Loucy (cell line): ENCODE results near the gene IFNAR2.

Experiments
- H2AFZ ChIP-seq: fragments of 200-600 bp; sonication (generic); 2 replicates; pipeline ENCODE4 v1.6.0; 2016; ENCODE audit warnings: antibody characterized with exemption, mild to moderate bottlenecking, low read length, moderate library complexity
- H3F3A ChIP-seq: fragments of 200-600 bp; 2 replicates; pipeline ENCODE4 v1.6.0; 2016; ENCODE audit warnings: antibody characterized with exemption, low read depth, mild to moderate bottlenecking
- H3K27me3 ChIP-seq: fragments of 200-600 bp; sonication (generic); 2 replicates; pipeline ENCODE4 v1.6.1; 2014; ENCODE audit warnings: low read length, mild to moderate bottlenecking; ENCODE audit not compliant: insufficient read depth, poor library complexity, severe bottlenecking
- H3K36me3 ChIP-seq: fragments of 200-600 bp; sonication (generic); 2 replicates; pipeline ENCODE4 v1.6.1; 2016; ENCODE audit warnings: low read length; ENCODE audit not compliant: insufficient read depth
- H3K4me1 ChIP-seq: fragments of 200-600 bp; sonication (generic); 2 replicates; pipeline ENCODE4 v1.5.1; 2014; ENCODE audit warnings: low read length, mild to moderate bottlenecking; ENCODE audit not compliant: insufficient read depth, poor library complexity, severe bottlenecking
- H3K4me2 ChIP-seq: fragments of 200-600 bp; sonication (generic); 2 replicates; pipeline ENCODE4 v1.6.0; 2014; ENCODE audit warnings: antibody characterized with exemption, low read length, low read depth, mild to moderate bottlenecking; ENCODE audit not compliant: poor library complexity, severe bottlenecking
- H3K4me3 ChIP-seq: fragments of 200-600 bp; sonication (generic); 2 replicates; pipeline ENCODE4 v1.5.1; 2014; ENCODE audit warnings: low read length, mild to moderate bottlenecking, mixed read lengths; ENCODE audit not compliant: poor library complexity, severe bottlenecking
- H3K79me2 ChIP-seq: fragments of 200-600 bp; sonication (generic); 2 replicates; pipeline ENCODE4 v1.6.1; 2014; ENCODE audit warnings: low read length; ENCODE audit not compliant: insufficient read depth
- H3K9ac ChIP-seq: fragments of 200-600 bp; sonication (generic); 2 replicates; pipeline ENCODE4 v1.6.0; 2014; ENCODE audit warnings: mild to moderate bottlenecking, low read depth, low read length, moderate library complexity; ENCODE audit not compliant: poor library complexity, severe bottlenecking
- H3K9me2 ChIP-seq: fragments of 200-600 bp; sonication (generic); replicated peaks from 2 replicates; pipeline ENCODE4 v1.6.1; 2016; ENCODE audit warnings: low read depth, low read length, mixed read lengths
- H3K9me3 ChIP-seq: fragments of 200-600 bp; sonication (generic); 2 replicates; pipeline ENCODE4 v1.6.1; 2014; ENCODE audit warnings: mild to moderate bottlenecking, antibody characterized with exemption, low read length, low read depth; ENCODE audit not compliant: insufficient read depth
- H4K20me1 ChIP-seq: fragments of 200-600 bp; sonication (generic); 2 replicates; pipeline ENCODE4 v1.6.0; 2014; ENCODE audit warnings: antibody characterized with exemption, low read length, mild to moderate bottlenecking; ENCODE audit not compliant: insufficient read depth, poor library complexity, severe bottlenecking
- EZH2phosphoT487 ChIP-seq: fragments of 200-600 bp; IDR thresholded peaks from 2 replicates; pipeline ENCODE4 v1.6.1; 2018; ENCODE audit warnings: antibody characterized with exemption, mild to moderate bottlenecking, moderate library complexity, borderline replicate concordance
- TF ChIP-seq, protein P1 (sequence below): fragments of 200-600 bp; sonication (generic); conservative IDR thresholded peaks from 2 replicates; pipeline ENCODE4 v1.5.1; 2014; ENCODE audit warnings: mild to moderate bottlenecking, antibody characterized with exemption, low read length

Gene IFNAR2

DNA sequence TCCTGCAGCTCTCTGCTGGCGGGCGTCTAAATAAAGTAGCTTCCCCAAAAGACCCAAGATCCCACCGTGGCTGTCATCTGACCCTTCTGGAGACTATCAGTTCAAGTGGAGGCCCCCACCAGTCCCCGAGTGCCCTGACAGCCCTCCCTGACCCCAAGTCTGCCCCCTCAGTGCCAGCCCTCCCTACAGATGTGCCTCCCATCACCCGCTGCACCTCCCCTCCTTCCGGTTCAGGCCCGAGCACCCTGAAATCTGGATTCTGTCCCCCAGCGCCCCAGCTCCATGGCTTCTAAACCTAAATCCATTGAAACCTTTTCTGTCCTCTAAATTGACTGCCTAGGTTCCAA, 37.0 kb downstream of the IFNAR2 start:
- Histone ChIP-seq H3K79me2 (peaks cover 36% of the 10 kb centered on the region), H2AFZ (no peak overlapping the region), H3K36me3 (peaks cover 51% of the 10 kb centered on the region), H3K27me3 (no peaks in the 10 kb centered on the region), H3K9me3 (no peaks in the 10 kb centered on the region), H3K9ac (peak overlapping the region; percentile 63), H3K4me2 (peak overlapping the region; percentile 66), H3K4me3 (peak overlapping the region; percentile 69), H3K9me2 (no peaks in the 10 kb centered on the region), H3K4me1 (peaks cover 10% of the 10 kb centered on the region), H3F3A (0 out of 2 replicates have a peak, but pooled peaks cover 6% of the 10 kb centered on the region), H4K20me1 (peaks cover 10% of the 10 kb centered on the region)
- no peak for TF ChIP-seq EZH2phosphoT487
- TF ChIP-seq, protein P1, sequence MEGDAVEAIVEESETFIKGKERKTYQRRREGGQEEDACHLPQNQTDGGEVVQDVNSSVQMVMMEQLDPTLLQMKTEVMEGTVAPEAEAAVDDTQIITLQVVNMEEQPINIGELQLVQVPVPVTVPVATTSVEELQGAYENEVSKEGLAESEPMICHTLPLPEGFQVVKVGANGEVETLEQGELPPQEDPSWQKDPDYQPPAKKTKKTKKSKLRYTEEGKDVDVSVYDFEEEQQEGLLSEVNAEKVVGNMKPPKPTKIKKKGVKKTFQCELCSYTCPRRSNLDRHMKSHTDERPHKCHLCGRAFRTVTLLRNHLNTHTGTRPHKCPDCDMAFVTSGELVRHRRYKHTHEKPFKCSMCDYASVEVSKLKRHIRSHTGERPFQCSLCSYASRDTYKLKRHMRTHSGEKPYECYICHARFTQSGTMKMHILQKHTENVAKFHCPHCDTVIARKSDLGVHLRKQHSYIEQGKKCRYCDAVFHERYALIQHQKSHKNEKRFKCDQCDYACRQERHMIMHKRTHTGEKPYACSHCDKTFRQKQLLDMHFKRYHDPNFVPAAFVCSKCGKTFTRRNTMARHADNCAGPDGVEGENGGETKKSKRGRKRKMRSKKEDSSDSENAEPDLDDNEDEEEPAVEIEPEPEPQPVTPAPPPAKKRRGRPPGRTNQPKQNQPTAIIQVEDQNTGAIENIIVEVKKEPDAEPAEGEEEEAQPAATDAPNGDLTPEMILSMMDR: no peak

DNA sequence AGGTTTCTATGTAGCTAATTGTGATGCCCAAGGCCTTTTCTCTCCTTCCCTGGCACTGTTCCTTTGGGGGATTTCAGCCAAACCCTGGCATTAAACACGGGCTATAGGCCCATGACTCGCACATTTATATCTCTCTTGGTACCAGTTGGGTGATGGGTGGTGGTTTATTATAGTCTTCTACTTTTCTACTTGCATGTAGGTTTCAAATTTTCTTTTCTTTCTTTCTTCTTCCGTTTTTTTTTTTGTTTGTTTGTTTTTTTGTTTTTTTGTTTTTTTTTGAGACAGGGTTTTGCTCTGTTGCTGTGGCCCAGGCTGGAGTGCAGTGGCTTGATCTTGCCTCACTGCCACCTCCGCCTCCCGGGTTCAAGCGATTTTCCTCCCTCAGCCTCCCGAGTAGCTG, 37.5 kb downstream of the IFNAR2 start:
- H3K36me3 ChIP-seq: peaks cover 47% of the 10 kb centered on the region
- peak overlapping the region; percentile 63 for H3K9ac ChIP-seq
- TF ChIP-seq, protein P1: no peak
- TF ChIP-seq EZH2phosphoT487: no peak

DNA sequence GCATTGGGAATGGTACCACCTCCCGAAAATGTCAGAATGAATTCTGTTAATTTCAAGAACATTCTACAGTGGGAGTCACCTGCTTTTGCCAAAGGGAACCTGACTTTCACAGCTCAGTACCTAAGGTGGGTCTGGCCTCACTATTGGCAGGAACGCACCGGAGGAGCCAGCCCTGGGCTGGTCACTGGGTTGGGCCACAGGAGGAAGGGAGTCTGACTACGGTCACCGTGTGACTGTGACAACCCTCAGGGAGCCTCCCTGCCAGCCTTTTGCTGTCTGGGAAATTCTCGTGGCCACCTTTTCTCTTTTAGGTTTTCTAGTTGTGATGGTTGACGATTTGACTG, 38.6 kb downstream of the IFNAR2 start:
- H3K4me1 ChIP-seq: peaks cover 14% of the 10 kb centered on the region

More for the DNA sequence above, 37.5 kb downstream of the IFNAR2 start:
- Histone ChIP-seq H3K4me1 (peaks cover 10% of the 10 kb centered on the region), H3F3A (0 out of 2 replicates have a peak, but pooled peaks cover 6% of the 10 kb centered on the region), H3K79me2 (peaks cover 35% of the 10 kb centered on the region), H3K4me2 (peak overlapping the region; percentile 66), H4K20me1 (peaks cover 10% of the 10 kb centered on the region), H3K9me3 (no peaks in the 10 kb centered on the region), H3K27me3 (no peaks in the 10 kb centered on the region), H3K4me3 (peak overlapping the region; percentile 69), H3K9me2 (no peaks in the 10 kb centered on the region), H2AFZ (no peak overlapping the region)

More for the DNA sequence above, 38.6 kb downstream of the IFNAR2 start:
- no peak overlapping the region for H3K4me2 ChIP-seq
- H3K9me3 ChIP-seq: no peaks in the 10 kb centered on the region
- 0 out of 2 replicates have a peak, but pooled peaks cover 6% of the 10 kb centered on the region for H3F3A ChIP-seq
- no peak overlapping the region for H3K9ac ChIP-seq
- peaks cover 24% of the 10 kb centered on the region; the same call in 1 of the 2 replicates for H3K79me2 ChIP-seq
- no peak overlapping the region for H2AFZ ChIP-seq
- H3K4me3 ChIP-seq: no peak overlapping the region
- no peaks in the 10 kb centered on the region for H3K9me2 ChIP-seq
- H3K27me3 ChIP-seq: no peaks in the 10 kb centered on the region
- peaks cover 36% of the 10 kb centered on the region for H3K36me3 ChIP-seq
- no peak for TF ChIP-seq EZH2phosphoT487
- TF ChIP-seq, protein P1: no peak
- peaks cover 10% of the 10 kb centered on the region for H4K20me1 ChIP-seq
